Activated gamma-delta T cell treated with Interleukin-2 at 50 U/mL for 16 hours (primary cell): ENCODE results near the gene FNIP2.
"Not testable (repeated sequence)": the region's sequence is repeated elsewhere in the genome, so short reads cannot be mapped to it uniquely, and the experiment has no call there.

Source experiments
- DNase-seq: peaks from one replicate; pipeline ENCODE4 v3.0.0-alpha.2; 2020

The FNIP2 gene

GRCh38 chr4:158768555-158769174 lies at the start of gene FNIP2:
FNIP2 (plus strand) TSS chr4:158769026; CDS start chr4:158769213, 187 bp downstream.
- peak; percentile 61 for DNase-seq

GRCh38 chr4:158721680-158722079 lies 47.1 kb upstream of the FNIP2 start:
- DNase-seq, result no peak

- DNase-seq, result no peak
These were observed 46.4 kb upstream of the FNIP2 start for GRCh38 chr4:158722291-158722916.

GRCh38 chr4:158722917-158723793 lies 45.7 kb upstream of the FNIP2 start, which contains the start of gene PPID:
PPID (minus strand) TSS chr4:158723396; CDS start chr4:158723288, 108 bp downstream.
- DNase-seq, result peak; percentile 74

DNA sequence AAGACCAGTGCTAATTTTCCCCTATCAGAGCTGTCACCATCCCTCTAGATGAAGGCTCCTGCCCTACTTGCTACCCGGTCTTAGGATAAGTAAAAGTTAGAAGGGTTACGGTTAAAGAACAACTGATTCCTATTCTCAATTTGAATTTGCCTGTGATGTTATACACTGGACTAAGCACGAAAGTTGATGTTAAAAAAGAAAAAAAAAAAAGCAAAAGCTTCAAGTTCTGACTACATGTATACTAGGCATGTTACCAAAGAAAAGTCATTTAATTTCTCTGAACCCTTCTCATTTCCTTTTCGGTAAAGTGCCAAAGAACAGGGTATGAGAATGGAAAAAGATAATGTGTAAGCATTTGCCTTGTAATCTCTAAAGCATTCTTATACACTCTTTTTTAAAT lies 44.2 kb upstream of the FNIP2 start:
- no peak for DNase-seq

DNA sequence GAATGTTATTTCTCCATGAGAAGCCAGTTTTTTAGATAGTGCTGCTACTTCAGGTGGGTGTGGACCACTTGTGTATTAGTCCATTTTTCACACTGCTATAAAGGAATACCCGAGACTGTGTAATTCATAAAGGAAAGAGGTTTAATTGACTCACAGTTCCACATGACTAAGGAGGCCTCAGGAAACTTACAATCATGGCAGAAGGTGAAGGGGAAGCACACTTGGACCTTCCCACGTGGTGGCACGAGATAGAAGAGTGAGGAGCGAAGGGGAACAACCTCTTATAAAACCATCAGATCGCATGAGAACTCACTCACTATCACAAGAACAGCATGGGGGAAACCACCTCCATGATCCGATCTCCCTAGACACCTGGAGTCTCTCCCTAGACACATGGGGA lies 42.2 kb upstream of the FNIP2 start:
- DNase-seq, result no peak

DNA sequence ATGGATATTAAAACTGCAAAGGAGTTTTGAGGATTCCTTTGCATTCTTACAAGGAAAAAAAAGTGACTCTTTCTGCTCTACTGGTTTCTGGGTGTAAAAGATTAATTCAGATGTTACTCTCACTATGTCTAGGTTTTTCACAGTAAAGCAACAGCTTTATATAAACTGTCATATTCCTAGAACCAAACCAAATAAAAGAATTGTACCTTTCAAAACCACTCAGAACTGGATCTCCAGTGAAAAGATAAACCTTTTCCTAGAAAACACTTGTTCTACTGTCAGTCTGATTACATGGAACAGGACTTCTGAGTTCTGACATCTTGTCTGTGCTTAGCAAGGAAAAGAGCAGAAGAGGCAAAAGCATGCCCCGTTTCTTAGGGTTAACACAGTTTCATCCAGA lies 40.6 kb upstream of the FNIP2 start:
- DNase-seq, result no peak

- DNase-seq, result peak; percentile 47
These were observed 38.9 kb upstream of the FNIP2 start for GRCh38 chr4:158729716-158730559.

- DNase-seq, result no peak
These were observed 30.0 kb upstream of the FNIP2 start for GRCh38 chr4:158738866-158739265.

DNA sequence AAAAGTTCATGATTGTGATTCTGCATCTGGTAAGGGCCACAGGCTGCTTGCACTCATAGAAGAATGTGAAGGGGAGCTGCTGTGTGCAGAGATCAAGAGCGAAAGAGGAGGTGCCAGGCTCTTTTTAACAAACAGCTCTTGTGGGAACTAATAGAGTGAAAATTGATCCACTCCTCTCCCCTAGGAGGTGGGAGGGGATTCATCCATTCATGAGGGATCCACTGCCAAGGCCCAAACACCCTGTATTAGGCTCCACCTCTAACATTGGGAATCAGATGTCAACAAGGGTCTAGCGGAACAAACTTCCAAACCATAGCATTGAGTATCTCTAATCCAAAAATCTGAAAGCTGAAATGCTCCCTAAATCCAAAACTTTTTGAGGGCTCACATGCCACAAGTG lies 29.2 kb upstream of the FNIP2 start:
- no peak for DNase-seq

GRCh38 chr4:158741326-158742021 lies 27.4 kb upstream of the FNIP2 start:
- no peak for DNase-seq

GRCh38 chr4:158746537-158746936 lies 22.3 kb upstream of the FNIP2 start:
- DNase-seq, result not testable (repeated sequence)

- no peak for DNase-seq
These were observed 18.4 kb upstream of the FNIP2 start for GRCh38 chr4:158750379-158750778.

DNA sequence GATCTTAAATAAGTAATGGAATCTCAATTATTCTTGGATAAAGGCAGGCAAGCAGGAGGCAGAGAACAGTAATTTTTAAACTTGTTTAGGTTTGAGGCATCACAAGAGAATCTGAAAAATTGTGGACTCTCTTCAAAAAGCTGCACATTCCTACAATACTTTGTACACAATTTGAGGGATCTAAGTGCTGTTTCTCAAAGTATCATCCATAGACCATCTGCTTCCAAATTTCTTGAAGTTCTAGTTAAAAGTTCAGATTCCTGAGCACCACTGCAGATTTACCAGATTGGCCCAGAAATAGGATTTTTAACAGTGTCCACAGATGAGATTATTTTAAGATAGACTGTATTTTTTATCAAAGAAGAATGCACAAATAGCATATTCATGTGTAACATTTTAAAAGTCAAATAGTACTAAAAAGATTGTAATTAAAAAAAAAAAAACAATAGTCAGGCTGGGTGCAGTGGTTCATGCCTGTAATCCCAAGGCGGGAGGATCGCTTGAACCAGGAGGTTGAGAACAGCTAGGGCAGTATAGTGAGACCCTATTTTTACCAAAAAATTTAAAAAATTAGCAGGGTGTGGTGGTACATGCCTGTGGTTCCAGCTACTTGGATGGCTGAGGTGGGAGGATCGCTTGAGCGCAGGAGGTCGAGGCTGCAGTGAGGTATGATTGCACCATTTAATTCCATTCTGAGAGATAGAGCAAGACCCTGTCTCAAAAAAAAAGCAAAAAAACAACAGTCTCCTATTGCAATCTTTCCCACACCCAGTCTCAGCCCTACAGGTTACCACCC lies 14.2 kb upstream of the FNIP2 start:
- DNase-seq, result no peak

GRCh38 chr4:158755819-158756218 lies 13.0 kb upstream of the FNIP2 start:
- not testable (repeated sequence) for DNase-seq

DNA sequence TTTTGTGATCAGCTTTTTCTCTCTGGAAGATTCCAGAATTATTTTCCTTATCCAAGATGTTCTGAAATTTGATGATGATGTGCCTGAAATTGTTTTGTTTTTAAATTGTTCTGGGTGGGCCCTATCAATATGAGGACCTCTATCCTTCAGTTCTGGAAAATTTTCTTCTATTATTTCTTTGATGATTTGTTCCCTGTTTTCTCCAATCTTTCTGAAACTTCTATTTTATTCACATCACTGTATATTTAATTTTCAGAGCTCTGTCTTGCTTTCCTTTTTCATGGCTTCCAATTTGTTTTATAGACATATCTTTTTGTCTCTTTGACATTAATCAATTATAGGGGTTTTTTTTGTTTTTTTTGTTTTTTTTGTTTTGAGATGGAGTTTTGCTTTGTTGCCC lies 12.2 kb upstream of the FNIP2 start:
- DNase-seq, result no peak

DNA sequence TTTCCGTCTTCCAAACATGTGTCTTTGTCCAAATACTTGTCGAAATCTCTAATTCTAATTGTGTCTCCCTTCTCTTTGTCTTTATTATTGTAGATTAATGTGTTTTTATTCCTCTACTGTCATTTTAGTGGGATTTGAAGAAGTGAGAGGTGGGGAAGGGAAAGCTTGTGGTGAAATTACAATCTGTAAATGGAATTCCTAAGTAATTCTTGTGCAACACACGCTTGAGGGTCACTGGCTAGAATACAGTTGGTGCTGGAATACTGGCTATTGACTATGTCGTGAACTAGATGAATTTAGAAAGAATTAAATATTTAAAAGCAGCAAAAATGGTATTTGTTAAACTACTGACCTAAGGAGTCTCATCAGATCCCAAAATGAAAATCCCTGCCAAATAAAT lies 10.7 kb upstream of the FNIP2 start:
- DNase-seq, result no peak

GRCh38 chr4:158758703-158759102 lies 10.1 kb upstream of the FNIP2 start:
- DNase-seq, result no peak

- DNase-seq, result not testable (repeated sequence)
These were observed 9.3 kb upstream of the FNIP2 start for GRCh38 chr4:158759539-158759938.

- no peak for DNase-seq
These were observed 8.0 kb upstream of the FNIP2 start for GRCh38 chr4:158760866-158761265.

GRCh38 chr4:158762553-158762952 lies 6.3 kb upstream of the FNIP2 start:
- DNase-seq, result no peak
